ENCODE results near the gene PRKAG2.

The PRKAG2 gene

DNA sequence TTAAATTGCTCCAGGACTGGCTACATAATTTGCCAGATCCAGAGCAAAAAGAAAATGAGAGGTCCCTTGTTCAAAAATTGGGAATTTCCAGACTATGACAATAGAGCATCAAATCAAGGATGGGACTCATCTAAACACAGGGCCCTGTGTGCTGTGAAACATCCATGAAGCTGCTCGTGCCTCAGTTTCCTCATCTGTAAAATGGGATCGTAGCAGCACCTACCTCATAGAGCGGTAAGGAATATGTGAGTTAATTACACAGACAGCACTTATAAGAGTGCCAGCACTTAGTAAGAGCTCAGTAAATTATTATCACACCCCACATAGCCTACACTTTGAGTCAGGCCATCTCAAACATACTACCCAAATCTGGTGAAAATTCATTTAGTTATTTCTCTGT lies 221.4 kb downstream of the PRKAG2 start:
- TF ChIP-seq, protein P1, sequence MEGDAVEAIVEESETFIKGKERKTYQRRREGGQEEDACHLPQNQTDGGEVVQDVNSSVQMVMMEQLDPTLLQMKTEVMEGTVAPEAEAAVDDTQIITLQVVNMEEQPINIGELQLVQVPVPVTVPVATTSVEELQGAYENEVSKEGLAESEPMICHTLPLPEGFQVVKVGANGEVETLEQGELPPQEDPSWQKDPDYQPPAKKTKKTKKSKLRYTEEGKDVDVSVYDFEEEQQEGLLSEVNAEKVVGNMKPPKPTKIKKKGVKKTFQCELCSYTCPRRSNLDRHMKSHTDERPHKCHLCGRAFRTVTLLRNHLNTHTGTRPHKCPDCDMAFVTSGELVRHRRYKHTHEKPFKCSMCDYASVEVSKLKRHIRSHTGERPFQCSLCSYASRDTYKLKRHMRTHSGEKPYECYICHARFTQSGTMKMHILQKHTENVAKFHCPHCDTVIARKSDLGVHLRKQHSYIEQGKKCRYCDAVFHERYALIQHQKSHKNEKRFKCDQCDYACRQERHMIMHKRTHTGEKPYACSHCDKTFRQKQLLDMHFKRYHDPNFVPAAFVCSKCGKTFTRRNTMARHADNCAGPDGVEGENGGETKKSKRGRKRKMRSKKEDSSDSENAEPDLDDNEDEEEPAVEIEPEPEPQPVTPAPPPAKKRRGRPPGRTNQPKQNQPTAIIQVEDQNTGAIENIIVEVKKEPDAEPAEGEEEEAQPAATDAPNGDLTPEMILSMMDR (IDR thresholded peaks at IDR 0.05): no peak
- no peak for TF ChIP-seq ZFX (IDR thresholded peaks at IDR 0.05; ENCODE audit: borderline replicate concordance)
- no peak overlapping the region for H3K27ac ChIP-seq

DNA sequence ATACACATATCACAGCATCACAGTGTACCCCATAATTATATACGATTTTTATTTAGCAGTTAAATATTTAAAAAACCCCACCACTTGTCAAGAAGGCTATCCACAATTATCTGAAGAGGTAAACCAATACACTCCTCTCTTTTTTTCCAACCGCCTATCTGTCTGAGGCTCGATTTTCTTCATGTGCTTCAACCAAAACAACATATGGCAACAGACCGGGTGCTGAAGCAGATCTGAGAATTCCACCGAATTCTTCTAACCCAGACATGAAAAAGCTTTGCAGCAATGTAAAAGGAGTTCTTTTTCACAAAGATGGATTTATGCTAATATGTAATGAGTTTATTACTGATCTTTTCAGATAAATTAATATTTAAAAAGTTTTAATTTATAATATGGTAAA lies 224.8 kb downstream of the PRKAG2 start:
- no peak overlapping the region for H3K27ac ChIP-seq
- no peak for TF ChIP-seq ZFX (IDR thresholded peaks at IDR 0.05; ENCODE audit: borderline replicate concordance)
- TF ChIP-seq, protein P1 (IDR thresholded peaks at IDR 0.05): no peak

DNA sequence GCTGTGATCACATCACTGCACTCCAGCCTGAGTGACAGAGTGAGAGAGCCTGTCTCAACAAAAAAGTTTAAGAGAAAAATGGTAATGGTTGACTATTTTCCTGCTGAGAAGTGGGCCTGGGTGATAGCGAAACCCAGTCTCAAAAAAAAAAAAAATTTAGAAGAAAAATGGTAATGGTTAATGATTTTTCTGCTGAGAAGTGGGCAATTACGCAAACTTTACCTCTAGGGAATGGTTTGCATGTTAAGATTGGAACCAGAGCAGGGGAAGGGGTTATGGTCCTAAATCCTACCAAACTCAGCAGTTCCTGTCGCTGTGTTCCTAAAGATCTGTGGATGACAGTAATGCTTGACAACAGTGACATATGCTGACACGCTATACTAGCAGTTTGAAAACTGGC lies 226.8 kb downstream of the PRKAG2 start:
- TF ChIP-seq ZFX (IDR thresholded peaks at IDR 0.05; ENCODE audit: borderline replicate concordance): no peak
- TF ChIP-seq, protein P1 (IDR thresholded peaks at IDR 0.05): no peak
- no peak overlapping the region for H3K27ac ChIP-seq

DNA sequence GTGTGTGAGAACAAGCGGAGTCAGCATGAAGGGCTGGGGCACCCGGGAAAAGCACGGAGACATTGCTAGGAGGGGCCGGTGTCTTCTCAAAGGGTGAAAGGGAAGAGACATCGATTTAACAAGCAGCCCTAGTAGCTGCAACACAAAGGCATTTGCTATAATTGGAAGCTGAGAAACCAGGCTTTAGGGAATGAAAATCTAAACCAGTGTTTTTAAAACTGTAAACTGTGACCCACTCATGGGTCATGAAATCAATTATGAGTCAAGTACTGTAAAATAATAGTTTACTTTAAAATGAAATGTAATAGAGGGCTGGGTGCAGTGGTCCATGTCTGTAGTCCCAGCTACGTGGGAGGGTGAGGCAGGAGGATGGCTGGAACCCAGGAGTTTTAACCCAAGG lies 228.5 kb downstream of the PRKAG2 start:
- TF ChIP-seq, protein P1 (IDR thresholded peaks at IDR 0.05): no peak
- no peak for TF ChIP-seq ZFX (IDR thresholded peaks at IDR 0.05; ENCODE audit: borderline replicate concordance)
- no peak overlapping the region for H3K27ac ChIP-seq

DNA sequence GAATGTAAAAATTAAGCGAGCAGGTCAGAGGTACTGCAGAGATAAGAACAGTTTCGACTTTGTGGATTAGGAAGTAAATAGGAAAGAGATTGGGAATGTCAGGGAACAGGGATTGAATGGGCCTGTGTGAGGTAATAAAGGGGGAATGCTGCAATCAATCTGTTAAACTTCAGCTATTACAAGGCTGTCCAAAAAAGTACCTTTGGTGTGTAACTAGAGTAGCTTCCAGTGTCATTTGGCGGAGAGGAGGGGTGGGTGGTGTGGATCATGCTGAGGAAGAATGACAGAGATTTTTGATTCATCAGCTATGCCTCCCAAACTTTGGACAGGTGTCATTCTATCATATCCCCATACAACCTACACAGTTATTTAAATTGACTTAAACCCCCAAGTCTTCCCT lies 229.0 kb downstream of the PRKAG2 start:
- TF ChIP-seq, protein P1 (IDR thresholded peaks at IDR 0.05): no peak
- TF ChIP-seq ZFX (IDR thresholded peaks at IDR 0.05; ENCODE audit: borderline replicate concordance): no peak
- no peak overlapping the region for H3K27ac ChIP-seq

DNA sequence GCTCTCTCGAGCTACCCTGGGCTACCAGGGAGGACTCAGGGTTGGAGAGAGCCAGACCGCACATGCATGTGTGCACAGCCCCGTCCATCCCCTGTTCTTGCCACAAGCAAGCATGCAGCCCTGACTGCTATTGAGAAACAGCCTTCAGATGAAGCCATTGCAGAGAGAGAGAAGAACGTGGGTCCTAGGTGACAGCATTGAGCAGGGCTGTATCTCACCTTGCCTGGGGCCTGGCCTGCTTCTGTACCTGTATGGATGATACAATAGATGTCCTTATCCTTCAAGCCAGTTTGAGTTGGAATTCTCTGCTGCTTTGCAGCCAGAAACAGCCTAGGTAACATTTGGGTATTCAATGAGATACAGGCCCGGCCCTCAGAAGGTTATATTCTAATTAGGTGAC lies 229.9 kb downstream of the PRKAG2 start:
- H3K27ac ChIP-seq: no peak overlapping the region
- no peak for TF ChIP-seq ZFX (IDR thresholded peaks at IDR 0.05; ENCODE audit: borderline replicate concordance)
- TF ChIP-seq, protein P1 (IDR thresholded peaks at IDR 0.05): no peak

DNA sequence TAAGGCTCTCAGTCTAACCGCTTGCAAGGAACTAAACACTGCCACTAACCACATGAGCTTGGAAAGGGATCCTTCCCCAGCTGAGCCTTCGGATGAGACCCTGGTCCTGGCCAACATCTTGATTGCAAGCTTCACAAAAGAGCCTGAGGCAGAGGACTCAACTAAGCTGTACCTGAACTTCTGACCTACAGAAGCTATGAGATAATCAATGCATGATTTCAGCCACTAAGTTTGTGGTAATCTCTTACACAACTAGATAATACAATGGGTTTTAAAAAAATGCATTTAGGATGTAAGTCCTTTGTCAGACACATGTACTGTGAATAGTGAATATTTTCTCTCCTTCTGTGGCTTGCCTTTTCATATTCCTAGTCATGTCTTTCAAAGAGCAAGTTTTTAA lies 231.6 kb downstream of the PRKAG2 start:
- no peak overlapping the region for H3K27ac ChIP-seq
- no peak for TF ChIP-seq ZFX (IDR thresholded peaks at IDR 0.05; ENCODE audit: borderline replicate concordance)
- TF ChIP-seq, protein P1 (IDR thresholded peaks at IDR 0.05): no peak
